HepG2 (cell line): ENCODE results near the gene CFAP221. TPM values are rescaled to one million over a fixed set of nuclear protein-coding genes. Genes with fewer than 3 reads are reported as not detected.
A peak's percentile ranks its signal among the peaks of the same experiment; 100 is the strongest.

ENCODE experiments used
- AHDC1 ChIP-seq: sonication (generic); formaldehyde crosslinking; IDR thresholded peaks from 2 replicates; pipeline ENCODE4 v1.5.1; 2020; ENCODE audit warnings: mild to moderate bottlenecking, missing genetic modification reagents, borderline replicate concordance
- BORCS8-MEF2B ChIP-seq: sonication (generic); formaldehyde crosslinking; IDR thresholded peaks from 2 replicates; pipeline ENCODE4 v1.8.0; 2022; ENCODE audit warnings: mild to moderate bottlenecking, missing genetic modification reagents
- CEBPZ ChIP-seq: IDR thresholded peaks from 2 replicates; pipeline ENCODE4 v1.6.1; 2012; ENCODE audit warnings: low read length, improper control_type of control experiment
- KLF15 ChIP-seq: sonication (generic); formaldehyde crosslinking; IDR thresholded peaks from 2 replicates; pipeline ENCODE4 v1.8.1; 2023; ENCODE audit warnings: borderline replicate concordance, mild to moderate bottlenecking, inconsistent platforms, missing genetic modification reagents, mixed read lengths
- MBNL3 ChIP-seq: fragments of 250-450 bp; sonication (Bioruptor Pico); conservative IDR thresholded peaks from 2 replicates; pipeline ENCODE4 v1.8.0; 2022; ENCODE audit warnings: mild to moderate bottlenecking, inconsistent platforms
- MLX ChIP-seq: IDR thresholded peaks from 2 replicates; pipeline ENCODE4 v1.6.1; 2016
- RERE ChIP-seq: IDR thresholded peaks from 2 replicates; pipeline ENCODE4 v1.6.1; 2016; ENCODE audit warnings: low read depth, missing genetic modification reagents, missing compliant biosample characterization
- ZBTB4 ChIP-seq: sonication (generic); formaldehyde crosslinking; IDR thresholded peaks from 2 replicates; pipeline ENCODE4 v1.4.0; 2020; ENCODE audit warnings: missing genetic modification reagents, mild to moderate bottlenecking, borderline replicate concordance
- ZNF557 ChIP-seq: sonication (generic); formaldehyde crosslinking; IDR thresholded peaks from 2 replicates; pipeline ENCODE4 v1.4.0; 2020; ENCODE audit warnings: missing genetic modification reagents
- polyA plus RNA-seq, 8 experiments: library from polyadenylated mRNA; depleted of rRNA in 3 of 8; stranded (reverse) in 7 of 8; unstranded in 1 of 8; fragments of >200 nt; fragmentation: Illumina TruSeq in 4 of 8; extraction: Trizol in 4 of 8; gene quantifications; 2 replicates each; pipeline versions ENCODE4 v1.2.1 to v1.2.3, GENCODE V29; 2011 to 2016; ENCODE audit warnings: low read depth in 4 of 8, missing spikeins in 1 of 8, mixed read lengths in 1 of 8; ENCODE audit not compliant: insufficient read depth in 1 of 8
- total RNA-seq, 5 experiments: library from RNA; depleted of rRNA; stranded (reverse); fragments of >200 nt; fragmentation: Illumina TruSeq; extraction: Trizol; gene quantifications; 2 replicates each; pipeline ENCODE4 v1.2.3, GENCODE V29; 2016; ENCODE audit warnings: low read depth in 1 of 5

The CFAP221 gene
- total and polyA plus RNA-seq, 2 of the 13 experiments (the other 11 are each of a cell fraction or from before 2014, with no cell fraction given), result not detected

- TF ChIP-seq RERE (CRISPR knock-in tag), result no peak
- peak; percentile 87 for TF ChIP-seq BORCS8-MEF2B
- no peak for TF ChIP-seq ZNF557 (CRISPR knock-in tag)
- TF ChIP-seq CEBPZ, result no peak
- TF ChIP-seq MLX, result no peak
- no peak for TF ChIP-seq ZBTB4
- no peak for TF ChIP-seq KLF15 (CRISPR knock-in tag)
- TF ChIP-seq MBNL3 (CRISPR knock-in tag), result no peak
- no peak for TF ChIP-seq AHDC1
These were observed 158.7 kb downstream of the CFAP221 start (continued) for GRCh38 chr2:119702918-119703401.
